Measurements from ENCODE around the gene FAM241B.

DNA sequence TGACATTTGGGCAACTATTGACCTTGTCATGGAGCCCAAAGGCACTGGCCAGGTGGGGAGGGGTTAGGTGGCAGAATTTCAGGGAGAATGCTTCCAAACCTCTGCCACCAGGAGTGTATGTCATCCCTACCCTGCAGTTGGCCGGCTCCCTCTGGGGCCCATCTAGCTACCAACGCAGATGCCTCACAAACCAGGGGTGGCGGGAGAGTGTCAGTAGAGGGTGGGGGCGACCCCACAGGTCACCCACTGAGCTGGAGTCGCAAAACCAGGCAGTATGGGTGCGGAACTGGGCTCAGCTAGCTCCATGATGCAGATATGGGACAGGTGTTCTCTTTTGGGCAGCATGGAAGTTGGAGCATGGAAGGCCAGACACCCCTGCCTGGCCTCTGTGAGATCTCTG lies 51.4 kb downstream of the FAM241B start:
- TF ChIP-seq, protein P1, sequence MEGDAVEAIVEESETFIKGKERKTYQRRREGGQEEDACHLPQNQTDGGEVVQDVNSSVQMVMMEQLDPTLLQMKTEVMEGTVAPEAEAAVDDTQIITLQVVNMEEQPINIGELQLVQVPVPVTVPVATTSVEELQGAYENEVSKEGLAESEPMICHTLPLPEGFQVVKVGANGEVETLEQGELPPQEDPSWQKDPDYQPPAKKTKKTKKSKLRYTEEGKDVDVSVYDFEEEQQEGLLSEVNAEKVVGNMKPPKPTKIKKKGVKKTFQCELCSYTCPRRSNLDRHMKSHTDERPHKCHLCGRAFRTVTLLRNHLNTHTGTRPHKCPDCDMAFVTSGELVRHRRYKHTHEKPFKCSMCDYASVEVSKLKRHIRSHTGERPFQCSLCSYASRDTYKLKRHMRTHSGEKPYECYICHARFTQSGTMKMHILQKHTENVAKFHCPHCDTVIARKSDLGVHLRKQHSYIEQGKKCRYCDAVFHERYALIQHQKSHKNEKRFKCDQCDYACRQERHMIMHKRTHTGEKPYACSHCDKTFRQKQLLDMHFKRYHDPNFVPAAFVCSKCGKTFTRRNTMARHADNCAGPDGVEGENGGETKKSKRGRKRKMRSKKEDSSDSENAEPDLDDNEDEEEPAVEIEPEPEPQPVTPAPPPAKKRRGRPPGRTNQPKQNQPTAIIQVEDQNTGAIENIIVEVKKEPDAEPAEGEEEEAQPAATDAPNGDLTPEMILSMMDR (IDR thresholded peaks at IDR 0.05; ENCODE audit: low read length): no peak
- no peak for TF ChIP-seq EZH2 (IDR thresholded peaks at IDR 0.05; ENCODE audit: borderline replicate concordance, low read length)
